ENCODE measurements around the gene AMPD3. TPM values are rescaled to one million over a fixed set of nuclear protein-coding genes. Genes with fewer than 3 reads are reported as not detected.
A peak's percentile ranks its signal among the peaks of the same experiment; 100 is the strongest.

Gene AMPD3
- total RNA-seq, 1 experiment from 2014 or later = 17.4 TPM

GRCh38 chr11:10485646-10486045 lies 30.6 kb downstream of the AMPD3 start:
- no peaks in the 10 kb centered on the region for H3K9me3 ChIP-seq (ENCODE audit: insufficient read depth, low read depth)
- H3K4me1 ChIP-seq (replicated peaks; ENCODE audit: insufficient read depth) = peaks cover 38% of the 10 kb centered on the region
- no peaks in the 10 kb centered on the region for H3K36me3 ChIP-seq (ENCODE audit: low read depth)
- no peak overlapping the region for H3K4me3 ChIP-seq
- ChIA-PET CTCF (no interaction called here), POLR2A (ENCODE audit: unreplicated experiment) (no interaction called here)
- H3K4me2 ChIP-seq = no peak overlapping the region
- BruUV-seq (replicated peaks) = no TSS peak
- H3K27ac ChIP-seq = no peak overlapping the region
- DNase-seq = no peak
- no peaks in the 10 kb centered on the region for H3K79me2 ChIP-seq (ENCODE audit: low read depth)
- TF ChIP-seq EZH2 (IDR thresholded peaks at IDR 0.05; ENCODE audit: low read depth) = no peak
- TF ChIP-seq, protein P1, sequence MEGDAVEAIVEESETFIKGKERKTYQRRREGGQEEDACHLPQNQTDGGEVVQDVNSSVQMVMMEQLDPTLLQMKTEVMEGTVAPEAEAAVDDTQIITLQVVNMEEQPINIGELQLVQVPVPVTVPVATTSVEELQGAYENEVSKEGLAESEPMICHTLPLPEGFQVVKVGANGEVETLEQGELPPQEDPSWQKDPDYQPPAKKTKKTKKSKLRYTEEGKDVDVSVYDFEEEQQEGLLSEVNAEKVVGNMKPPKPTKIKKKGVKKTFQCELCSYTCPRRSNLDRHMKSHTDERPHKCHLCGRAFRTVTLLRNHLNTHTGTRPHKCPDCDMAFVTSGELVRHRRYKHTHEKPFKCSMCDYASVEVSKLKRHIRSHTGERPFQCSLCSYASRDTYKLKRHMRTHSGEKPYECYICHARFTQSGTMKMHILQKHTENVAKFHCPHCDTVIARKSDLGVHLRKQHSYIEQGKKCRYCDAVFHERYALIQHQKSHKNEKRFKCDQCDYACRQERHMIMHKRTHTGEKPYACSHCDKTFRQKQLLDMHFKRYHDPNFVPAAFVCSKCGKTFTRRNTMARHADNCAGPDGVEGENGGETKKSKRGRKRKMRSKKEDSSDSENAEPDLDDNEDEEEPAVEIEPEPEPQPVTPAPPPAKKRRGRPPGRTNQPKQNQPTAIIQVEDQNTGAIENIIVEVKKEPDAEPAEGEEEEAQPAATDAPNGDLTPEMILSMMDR (conservative IDR thresholded peaks at IDR 0.05) = no peak
- H3K27me3 ChIP-seq (ENCODE audit: insufficient read depth, low read depth) = no peaks in the 10 kb centered on the region
- no peaks in the 10 kb centered on the region for H4K20me1 ChIP-seq (ENCODE audit: insufficient read depth)
- intact Hi-C loops (cut with micrococcal nuclease; ENCODE audit: unreplicated experiment) = loop anchor here (5.0 kb wide), 1 partner anchor 78 kb away; no protein-coding TSS in a partner anchor
- no peaks in the 10 kb centered on the region for H3K9me2 ChIP-seq (ENCODE audit: insufficient read depth)
- peaks cover 27% of the 10 kb centered on the region; the same call in 1 of the 2 replicates for H3F3A ChIP-seq (ENCODE audit: insufficient read depth, low read depth)
- no peak overlapping the region for H2AFZ ChIP-seq

- no peak overlapping the region for H3K4me2 ChIP-seq
- H3K79me2 ChIP-seq (ENCODE audit: low read depth) = no peaks in the 10 kb centered on the region
- DNase-seq = no peak
- H2AFZ ChIP-seq = no peak overlapping the region
- intact Hi-C loops (cut with micrococcal nuclease; ENCODE audit: unreplicated experiment) = loop anchor here (5.0 kb wide), 1 partner anchor 79 kb away; no protein-coding TSS in a partner anchor
- H3F3A ChIP-seq (ENCODE audit: insufficient read depth, low read depth) = peaks cover 34% of the 10 kb centered on the region; the same call in 1 of the 2 replicates
- no peaks in the 10 kb centered on the region for H4K20me1 ChIP-seq (ENCODE audit: insufficient read depth)
- no peak overlapping the region for H3K4me3 ChIP-seq
- H3K27ac ChIP-seq = no peak overlapping the region
- no peaks in the 10 kb centered on the region for H3K27me3 ChIP-seq (ENCODE audit: insufficient read depth, low read depth)
- BruUV-seq (replicated peaks) = no TSS peak
- no peaks in the 10 kb centered on the region for H3K36me3 ChIP-seq (ENCODE audit: low read depth)
- no peaks in the 10 kb centered on the region for H3K9me2 ChIP-seq (ENCODE audit: insufficient read depth)
- POLR2A ChIA-PET (ENCODE audit: unreplicated experiment) = no interaction called here
- CTCF ChIA-PET = no interaction called here
- no peaks in the 10 kb centered on the region for H3K9me3 ChIP-seq (ENCODE audit: insufficient read depth, low read depth)
- TF ChIP-seq EZH2 (IDR thresholded peaks at IDR 0.05; ENCODE audit: low read depth) = no peak
- TF ChIP-seq, protein P1 (conservative IDR thresholded peaks at IDR 0.05) = no peak
- peaks cover 44% of the 10 kb centered on the region for H3K4me1 ChIP-seq (replicated peaks; ENCODE audit: insufficient read depth)
Observed at GRCh38 chr11:10486161-10486840, 31.2 kb downstream of the AMPD3 start.

- Histone ChIP-seq H2AFZ (no peak overlapping the region), H3K9me3 (ENCODE audit: insufficient read depth, low read depth) (no peaks in the 10 kb centered on the region), H3K36me3 (ENCODE audit: low read depth) (no peaks in the 10 kb centered on the region), H3K9me2 (ENCODE audit: insufficient read depth) (no peaks in the 10 kb centered on the region), H3K79me2 (ENCODE audit: low read depth) (0 out of 2 replicates have a peak, but pooled peaks cover 6% of the 10 kb centered on the region), H3K4me2 (no peak overlapping the region), H3K4me3 (no peak overlapping the region), H3K27me3 (ENCODE audit: insufficient read depth, low read depth) (no peaks in the 10 kb centered on the region), H3K27ac (0 out of 2 replicates have a peak overlapping the region, but pooled peaks have one; percentile 12), H4K20me1 (ENCODE audit: insufficient read depth) (no peaks in the 10 kb centered on the region), H3K4me1 (replicated peaks; ENCODE audit: insufficient read depth) (peaks cover 53% of the 10 kb centered on the region), H3F3A (ENCODE audit: insufficient read depth, low read depth) (peaks cover 40% of the 10 kb centered on the region; the same call in 1 of the 2 replicates)
- DNase-seq = no peak
- CTCF ChIA-PET = interaction anchor here (0.7 kb wide), 1 partner anchor 74 kb away, joined by 4 read pairs; no protein-coding TSS in a partner anchor
- TF ChIP-seq, protein P1 (conservative IDR thresholded peaks at IDR 0.05) = no peak
- BruUV-seq (replicated peaks) = no TSS peak
- POLR2A ChIA-PET (ENCODE audit: unreplicated experiment) = no interaction called here
- intact Hi-C loops (cut with micrococcal nuclease; ENCODE audit: unreplicated experiment) = loop anchor here (5.0 kb wide), 1 partner anchor 80 kb away; no protein-coding TSS in a partner anchor
Observed at GRCh38 chr11:10487002-10487647, 32.1 kb downstream of the AMPD3 start.
